Activated B cell treated with CpG ODN at 0.5 μM for 24 hours (primary cell): Measurements from ENCODE around the gene FBXO9. TPM values are rescaled to one million over a fixed set of nuclear protein-coding genes. Genes with fewer than 3 reads are reported as not detected.
A peak's percentile ranks its signal among the peaks of the same experiment; 100 is the strongest.
"Not testable (repeated sequence)": the region's sequence is repeated elsewhere in the genome, so short reads cannot be mapped to it uniquely, and the experiment has no call there.

Source experiments
- ATAC-seq: fragments of 200-7000 bp; cut with Tn5 transposase; one replicate; pipeline ENCODE4 v1.10.0; 2021; ENCODE audit warnings: low read depth, mild to moderate bottlenecking, moderate library complexity
- CTCF ChIA-PET: fragments of 350-600 bp; sonication (Branson Sonifier 250); formaldehyde crosslinking; loops from one replicate; lab custom pipeline; 2021; ENCODE audit warnings: antibody characterized with exemption; lab: Charles Lee
- POLR2A ChIA-PET: fragments of 350-600 bp; sonication (Branson Sonifier 250); formaldehyde crosslinking; loops from one replicate; lab custom pipeline; 2021; ENCODE audit warnings: antibody characterized with exemption; lab: Charles Lee
- DNase-seq: peaks from one replicate; pipeline ENCODE4 v3.0.0; 2022
- H3K27ac Mint-ChIP-seq: one replicate; pipeline ENCODE4 v1.8.0; 2020; ENCODE audit warnings: mixed read lengths
- H3K27me3 Mint-ChIP-seq: one replicate; pipeline ENCODE4 v1.8.0; 2021; ENCODE audit warnings: mixed read lengths
- H3K36me3 Mint-ChIP-seq: one replicate; pipeline ENCODE4 v1.8.0; 2021; ENCODE audit warnings: low read depth, mixed read lengths
- H3K4me1 Mint-ChIP-seq: one replicate; pipeline ENCODE4 v1.8.0; 2021; ENCODE audit warnings: mixed read lengths
- H3K4me3 Mint-ChIP-seq: one replicate; pipeline ENCODE4 v1.8.0; 2020; ENCODE audit warnings: mild to moderate bottlenecking, mixed read lengths
- H3K9me3 Mint-ChIP-seq: one replicate; pipeline ENCODE4 v1.8.0; 2020; ENCODE audit warnings: mixed read lengths
- intact Hi-C: fragments of 100-400 bp; cut with micrococcal nuclease; formaldehyde crosslinking; loops from one replicate; pipeline ENCODE4 v1.15.1; 2024
- total RNA-seq: library from RNA; stranded (reverse); gene quantifications from 2 replicates; pipeline ENCODE4 v1.2.3, GENCODE V29; 2022
- TF ChIP-seq, protein P1 (sequence below): fragments of 200-600 bp; IDR thresholded peaks from one replicate; pipeline ENCODE4 v1.8.0; 2022; ENCODE audit warnings: antibody characterized with exemption, mild to moderate bottlenecking

The FBXO9 gene
- total RNA-seq, 1 donor from 2014 or later = 62.1 TPM

DNA sequence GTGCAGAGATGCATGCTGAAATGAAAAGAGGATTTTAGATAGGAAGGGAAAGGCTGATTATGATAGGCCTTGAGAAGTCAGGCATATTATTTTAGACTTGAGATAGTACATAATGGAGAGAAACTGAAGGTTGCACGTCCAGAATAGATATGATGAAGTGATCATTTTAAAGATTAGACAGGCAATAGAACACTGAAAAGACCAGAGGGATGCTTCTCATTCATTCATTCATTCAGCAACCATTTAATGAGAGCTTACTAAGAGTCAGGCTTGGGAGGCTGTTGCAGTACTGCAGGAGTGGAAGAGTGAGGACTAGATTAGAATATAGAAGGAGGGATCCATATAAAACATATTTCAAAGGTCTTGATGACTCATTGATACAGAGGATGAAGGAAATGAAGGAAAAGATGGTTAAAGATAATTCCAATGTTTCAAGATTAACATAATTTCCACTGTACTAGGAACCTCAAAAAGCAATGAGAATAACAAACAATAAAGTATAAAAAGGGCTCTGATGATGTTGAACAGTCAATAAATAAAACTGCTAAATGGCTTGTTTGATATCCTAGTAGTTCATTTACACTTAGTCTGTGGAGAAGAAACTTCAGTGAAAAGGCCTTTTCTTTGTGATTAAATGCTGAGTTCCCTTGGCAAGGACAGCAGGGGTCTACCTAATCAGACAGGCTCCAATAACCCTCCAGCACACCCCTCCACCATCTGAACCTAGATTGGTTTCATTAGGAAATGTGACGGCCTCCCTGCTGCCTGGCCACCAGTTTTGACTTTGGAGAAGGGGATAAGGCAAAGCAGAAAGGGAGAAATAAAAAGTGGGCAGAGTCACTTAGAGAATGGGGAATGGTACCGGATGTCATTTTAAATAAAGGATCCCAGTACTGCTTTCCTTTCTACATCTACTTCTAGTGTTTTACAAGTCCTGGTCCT, 5.3 kb upstream of the FBXO9 start:
- H3K4me1 Mint-ChIP-seq = peaks cover 65% of the 10 kb centered on the region
- no peak for DNase-seq
- POLR2A ChIA-PET = no interaction called here
- ATAC-seq = no peak
- intact Hi-C loops = no loop called here
- H3K4me3 Mint-ChIP-seq = peak overlapping the region; percentile 93
- H3K36me3 Mint-ChIP-seq = peaks cover 9% of the 10 kb centered on the region
- CTCF ChIA-PET = no interaction called here
- H3K27me3 Mint-ChIP-seq = no peaks in the 10 kb centered on the region
- TF ChIP-seq, protein P1, sequence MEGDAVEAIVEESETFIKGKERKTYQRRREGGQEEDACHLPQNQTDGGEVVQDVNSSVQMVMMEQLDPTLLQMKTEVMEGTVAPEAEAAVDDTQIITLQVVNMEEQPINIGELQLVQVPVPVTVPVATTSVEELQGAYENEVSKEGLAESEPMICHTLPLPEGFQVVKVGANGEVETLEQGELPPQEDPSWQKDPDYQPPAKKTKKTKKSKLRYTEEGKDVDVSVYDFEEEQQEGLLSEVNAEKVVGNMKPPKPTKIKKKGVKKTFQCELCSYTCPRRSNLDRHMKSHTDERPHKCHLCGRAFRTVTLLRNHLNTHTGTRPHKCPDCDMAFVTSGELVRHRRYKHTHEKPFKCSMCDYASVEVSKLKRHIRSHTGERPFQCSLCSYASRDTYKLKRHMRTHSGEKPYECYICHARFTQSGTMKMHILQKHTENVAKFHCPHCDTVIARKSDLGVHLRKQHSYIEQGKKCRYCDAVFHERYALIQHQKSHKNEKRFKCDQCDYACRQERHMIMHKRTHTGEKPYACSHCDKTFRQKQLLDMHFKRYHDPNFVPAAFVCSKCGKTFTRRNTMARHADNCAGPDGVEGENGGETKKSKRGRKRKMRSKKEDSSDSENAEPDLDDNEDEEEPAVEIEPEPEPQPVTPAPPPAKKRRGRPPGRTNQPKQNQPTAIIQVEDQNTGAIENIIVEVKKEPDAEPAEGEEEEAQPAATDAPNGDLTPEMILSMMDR = no peak
- no peaks in the 10 kb centered on the region for H3K9me3 Mint-ChIP-seq
- peak overlapping the region; percentile 88 for H3K27ac Mint-ChIP-seq

DNA sequence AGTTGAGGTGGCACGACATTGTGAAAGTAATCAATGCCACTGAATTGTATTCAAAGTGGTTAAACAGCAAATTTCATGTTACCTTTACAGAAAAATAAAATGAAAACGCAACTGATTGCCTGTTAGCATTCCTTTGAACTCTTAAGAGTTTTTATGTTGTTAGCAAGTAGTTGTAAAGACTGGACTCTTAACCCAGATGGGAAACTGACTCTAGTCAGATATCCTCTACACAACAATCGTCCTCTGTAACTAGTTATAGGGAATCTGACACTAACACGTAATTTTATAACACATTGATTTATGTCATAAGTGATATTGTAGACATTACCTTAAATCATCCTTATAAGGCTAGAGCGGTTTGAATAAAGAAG, 3.0 kb upstream of the FBXO9 start:
- Mint-ChIP-seq H3K27ac (peak overlapping the region; percentile 88), H3K4me3 (peak overlapping the region; percentile 93), H3K27me3 (no peaks in the 10 kb centered on the region), H3K4me1 (peaks cover 67% of the 10 kb centered on the region), H3K9me3 (no peaks in the 10 kb centered on the region), H3K36me3 (peaks cover 4% of the 10 kb centered on the region)
- TF ChIP-seq, protein P1 = no peak
- POLR2A ChIA-PET = no interaction called here
- ATAC-seq (no peak), DNase-seq (no peak)
- intact Hi-C loops = no loop called here
- CTCF ChIA-PET = no interaction called here

DNA sequence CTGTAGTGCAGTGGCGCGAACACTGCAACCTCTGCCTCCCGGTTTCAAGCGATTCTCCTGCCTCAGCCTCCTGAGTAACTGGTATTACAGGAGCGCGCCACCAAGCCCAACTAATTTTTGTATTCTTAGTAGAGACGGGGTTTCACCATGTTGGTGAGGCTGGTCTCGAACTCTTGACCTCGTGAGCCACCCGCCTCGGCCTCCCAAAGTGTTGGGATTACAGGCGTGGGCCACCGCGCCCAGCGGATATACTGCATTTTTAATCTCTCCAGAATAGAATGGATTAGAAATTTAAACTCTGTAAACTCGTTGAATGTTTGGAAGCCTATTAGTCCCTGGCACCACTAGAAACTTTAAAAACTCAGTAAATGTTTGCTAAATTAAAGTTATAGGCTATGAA, 949 bp upstream of the FBXO9 start:
- CTCF ChIA-PET, DNase-seq, H3K36me3 Mint-ChIP-seq, H3K27me3 Mint-ChIP-seq, H3K9me3 Mint-ChIP-seq, ATAC-seq: not testable (repeated sequence)
- H3K27ac Mint-ChIP-seq = peak overlapping the region; percentile 99
- H3K4me1 Mint-ChIP-seq = peaks cover 60% of the 10 kb centered on the region
- intact Hi-C loops = loop anchor here (1.0 to 2.0 kb wide), 7 partner anchors 421 to 779 kb away; partner anchors contain the start of genes EFHC1, GCLC and TRAM2
- H3K4me3 Mint-ChIP-seq = peak overlapping the region; percentile 100
- POLR2A ChIA-PET = interaction anchor here (1.8 kb wide), 1 partner anchor 69 kb away, joined by 5 read pairs; the partner anchor contains the start of gene GSTA4

DNA sequence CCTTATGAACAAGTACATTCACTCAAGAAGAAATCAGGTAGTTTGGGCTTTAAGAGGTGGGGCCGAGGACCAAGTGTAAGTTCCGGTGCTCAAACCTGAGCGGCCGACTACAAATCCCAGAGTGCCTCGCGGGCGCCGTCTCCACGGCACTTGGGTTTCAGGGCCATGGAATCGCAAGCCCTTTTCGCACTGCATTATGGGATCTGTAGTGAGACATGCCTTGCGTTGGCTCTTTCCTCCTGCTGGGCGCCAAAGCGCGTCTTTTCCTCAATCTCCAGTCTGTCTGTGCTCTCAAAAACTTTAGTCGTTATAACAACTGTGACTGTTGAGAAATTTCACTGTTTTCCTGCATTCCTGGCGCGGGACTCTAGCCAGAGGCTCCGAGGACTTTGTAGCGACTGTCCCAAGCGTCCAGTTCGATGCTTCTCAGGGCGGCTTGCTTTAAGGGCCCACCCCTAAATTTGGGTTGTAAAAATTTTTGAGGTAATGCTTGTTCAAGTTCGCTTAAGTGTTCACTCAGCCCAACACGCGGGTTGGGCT, 408 bp upstream of the FBXO9 start:
- TF ChIP-seq, protein P1 = no peak
- peaks cover 7% of the 10 kb centered on the region for H3K36me3 Mint-ChIP-seq
- ATAC-seq (peak; percentile 81), DNase-seq (peak; percentile 82)
- POLR2A ChIA-PET = interaction anchor here (2.6 kb wide), 1 partner anchor 70 kb away, joined by 12 read pairs; the partner anchor contains the start of gene GSTA4
- H3K9me3 Mint-ChIP-seq = no peaks in the 10 kb centered on the region
- no peaks in the 10 kb centered on the region for H3K27me3 Mint-ChIP-seq
- peak overlapping the region; percentile 99 for H3K27ac Mint-ChIP-seq
- H3K4me1 Mint-ChIP-seq = peaks cover 57% of the 10 kb centered on the region
- CTCF ChIA-PET = no interaction called here
- H3K4me3 Mint-ChIP-seq = peak overlapping the region; percentile 100
- intact Hi-C loops = loop anchor here (1.0 to 2.0 kb wide), 8 partner anchors 420 to 779 kb away; partner anchors contain the start of genes EFHC1, GCLC and TRAM2

DNA sequence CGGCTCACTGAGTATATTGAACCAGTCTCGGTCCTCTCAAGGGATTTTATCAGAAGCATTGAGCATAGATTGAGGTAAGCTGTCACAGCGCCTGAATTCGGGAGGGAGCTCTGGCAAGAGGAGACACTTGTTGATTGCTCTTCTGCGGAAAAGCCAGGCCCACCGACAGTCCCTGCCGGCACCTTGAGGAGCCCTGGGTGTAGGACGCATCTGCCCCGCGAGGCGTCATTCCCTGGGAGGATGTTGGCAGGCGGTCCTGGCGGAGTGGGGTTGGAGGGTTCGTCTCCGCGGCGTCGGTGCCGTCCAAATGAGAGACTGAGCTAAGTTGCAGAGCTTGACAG, 843 bp downstream of the FBXO9 start:
- ATAC-seq = no peak
- Mint-ChIP-seq H3K27ac (peak overlapping the region; percentile 41), H3K36me3 (peaks cover 7% of the 10 kb centered on the region), H3K4me3 (peak overlapping the region; percentile 100), H3K4me1 (peaks cover 51% of the 10 kb centered on the region), H3K27me3 (no peaks in the 10 kb centered on the region), H3K9me3 (no peaks in the 10 kb centered on the region)
- CTCF ChIA-PET = interaction anchor here (1.2 to 1.5 kb wide), 3 partner anchors 70 to 418 kb away, joined by 3 to 4 read pairs (median 3); partner anchors contain the start of gene GSTA4
- peak; percentile 26 for DNase-seq
- TF ChIP-seq, protein P1 = no peak
- intact Hi-C loops = no loop called here
- POLR2A ChIA-PET = interaction anchor here (1.1 to 2.6 kb wide), 2 partner anchors 71 to 729 kb away, joined by 4 to 12 read pairs; partner anchors contain the start of genes GSTA4 and LRRC1
